Activated T-cell treated with anti-CD3 and anti-CD28 coated beads, Interleukin-2, amount 50 U/mL, for 4 hours (primary cell): ENCODE measurements around the gene SARM1. TPM values are rescaled to one million over a fixed set of nuclear protein-coding genes. Genes with fewer than 3 reads are reported as not detected.
A peak's percentile ranks its signal among the peaks of the same experiment; 100 is the strongest.

Source experiments
- ATAC-seq, 2 donors: fragments of 200-7000 bp; cut with Tn5 transposase; one replicate each; pipeline ENCODE4 v1.10.0; 2021
- DNase-seq: peaks from one replicate; pipeline ENCODE4 v3.0.0-alpha.2; 2020
- H3K27me3 Mint-ChIP-seq: one replicate; pipeline ENCODE4 v1.8.0; 2021; ENCODE audit warnings: low read depth, mixed read lengths
- H3K36me3 Mint-ChIP-seq: one replicate; pipeline ENCODE4 v1.8.0; 2022; ENCODE audit warnings: mixed read lengths; ENCODE audit not compliant: insufficient read depth
- H3K4me1 Mint-ChIP-seq: one replicate; pipeline ENCODE4 v1.8.0; 2021; ENCODE audit warnings: low read depth, mixed read lengths
- H3K4me3 Mint-ChIP-seq: one replicate; pipeline ENCODE4 v1.8.0; 2021; ENCODE audit warnings: mild to moderate bottlenecking, moderate library complexity, mixed read lengths
- H3K9me3 Mint-ChIP-seq: one replicate; pipeline ENCODE4 v1.8.0; 2021; ENCODE audit warnings: mixed read lengths
- total RNA-seq, 3 donors: library from RNA; stranded (reverse); gene quantifications; one replicate each; pipeline ENCODE4 v1.2.1, GENCODE V29; 2021

Gene SARM1
- 10 to 100 TPM; 28.5 to 30.9 (median 29.2) TPM for total RNA-seq

DNA sequence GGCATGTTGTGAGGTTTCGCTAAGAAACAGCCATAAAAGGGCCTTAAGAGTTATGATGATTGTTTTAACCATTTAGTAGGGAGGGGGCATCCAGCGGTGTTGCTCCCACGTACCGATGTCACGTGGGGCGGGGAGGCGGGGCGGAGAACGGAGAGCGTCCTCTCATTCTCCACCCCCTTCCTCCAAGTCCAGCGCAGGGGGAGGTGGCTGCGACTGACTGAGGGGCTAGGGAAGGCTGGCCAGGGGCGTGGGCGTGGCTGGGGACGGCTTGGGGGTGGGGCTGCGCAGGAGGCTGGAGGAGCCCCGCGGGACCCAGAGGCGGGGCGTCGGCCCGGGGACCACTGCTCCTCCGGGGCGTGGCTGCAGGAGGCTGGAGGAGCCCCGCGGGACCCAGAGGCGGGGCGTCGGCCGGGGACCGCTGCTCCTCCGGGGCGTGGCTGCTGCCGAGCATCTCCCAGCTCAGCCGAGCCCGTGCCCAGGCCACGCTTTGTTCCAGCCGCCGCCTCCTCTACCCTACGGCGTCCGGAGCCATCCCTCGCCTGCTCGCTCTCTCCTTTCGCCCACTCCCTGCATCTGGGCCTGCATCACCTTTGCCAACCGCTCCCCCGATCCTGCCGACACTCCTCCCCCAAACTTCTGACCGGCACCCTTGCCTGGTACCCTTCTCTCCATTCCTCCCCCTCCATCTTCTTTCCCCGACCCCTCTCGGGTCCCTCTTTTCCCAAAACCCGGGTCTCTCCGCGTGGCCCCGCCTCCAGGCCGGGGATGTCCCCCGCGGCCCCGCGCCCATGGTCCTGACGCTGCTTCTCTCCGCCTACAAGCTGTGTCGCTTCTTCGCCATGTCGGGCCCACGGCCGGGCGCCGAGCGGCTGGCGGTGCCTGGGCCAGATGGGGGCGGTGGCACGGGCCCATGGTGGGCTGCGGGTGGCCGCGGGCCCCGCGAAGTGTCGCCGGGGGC lies at the start of gene SARM1:
TSS of gene SARM1 (plus strand) at position 450 of the 958 bp plus-strand sequence. CDS start at position 789, 339 bp downstream.
- Mint-ChIP-seq H3K27me3 (no peaks in the 10 kb centered on the region), H3K9me3 (no peaks in the 10 kb centered on the region), H3K36me3 (no peaks in the 10 kb centered on the region), H3K4me3 (peak within 1 kb of the TSS; percentile 90), H3K4me1 (peaks cover 16% of the 10 kb centered on the region)
- peak; percentile 91 to 92 for ATAC-seq
- DNase-seq = peak; percentile 75

DNA sequence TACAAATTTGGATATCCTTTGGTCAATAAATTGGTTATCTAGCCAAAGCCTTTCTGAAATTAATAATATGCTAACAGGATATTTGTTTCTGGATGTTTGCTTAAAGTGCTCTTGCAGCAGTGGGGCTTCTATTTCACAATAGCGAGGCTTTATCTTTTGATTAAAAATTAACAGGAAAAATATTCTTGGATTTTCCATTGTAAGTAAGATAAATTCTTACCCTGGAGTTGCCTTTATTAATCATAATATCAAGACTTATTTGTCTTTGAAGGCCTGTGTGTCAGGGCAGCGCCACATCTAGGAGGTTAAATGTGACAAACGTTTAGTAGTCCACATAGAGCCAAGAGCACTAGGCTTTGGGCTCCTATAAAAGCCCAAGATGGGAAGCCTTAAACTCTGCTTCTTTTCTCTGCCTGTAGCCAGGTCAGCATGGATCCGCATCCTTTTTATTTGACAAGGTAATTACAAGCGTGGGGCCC lies 47.2 kb upstream of the SARM1 start:
- ATAC-seq (no peak), DNase-seq (no peak)
- Mint-ChIP-seq H3K4me1 (peaks cover 23% of the 10 kb centered on the region), H3K36me3 (peaks cover 15% of the 10 kb centered on the region), H3K9me3 (no peaks in the 10 kb centered on the region), H3K4me3 (no peak overlapping the region), H3K27me3 (no peaks in the 10 kb centered on the region)

DNA sequence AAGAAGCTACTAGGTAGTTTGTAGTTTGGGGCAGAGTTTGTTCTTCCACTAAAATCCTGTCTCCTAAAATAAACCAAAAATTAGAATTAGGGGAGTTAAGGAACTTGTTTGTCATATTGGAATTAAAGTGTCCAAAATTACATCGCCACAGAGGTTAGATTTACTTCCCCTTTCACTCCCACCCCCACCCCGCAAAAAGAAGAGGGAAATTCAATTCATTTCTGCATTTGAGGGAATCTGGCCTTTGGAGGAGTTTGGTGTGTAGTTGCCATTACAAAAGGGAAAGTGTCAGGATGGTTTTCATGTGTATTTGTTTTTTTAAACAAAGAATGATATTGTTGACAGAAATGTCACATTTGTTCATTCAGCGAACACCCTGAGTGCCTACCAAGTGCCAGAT lies 46.7 kb upstream of the SARM1 start:
- DNase-seq (no peak), ATAC-seq (no peak)
- H3K27me3 Mint-ChIP-seq = no peaks in the 10 kb centered on the region
- peaks cover 15% of the 10 kb centered on the region for H3K36me3 Mint-ChIP-seq
- H3K9me3 Mint-ChIP-seq = no peaks in the 10 kb centered on the region
- peaks cover 19% of the 10 kb centered on the region for H3K4me1 Mint-ChIP-seq
- H3K4me3 Mint-ChIP-seq = no peak overlapping the region

DNA sequence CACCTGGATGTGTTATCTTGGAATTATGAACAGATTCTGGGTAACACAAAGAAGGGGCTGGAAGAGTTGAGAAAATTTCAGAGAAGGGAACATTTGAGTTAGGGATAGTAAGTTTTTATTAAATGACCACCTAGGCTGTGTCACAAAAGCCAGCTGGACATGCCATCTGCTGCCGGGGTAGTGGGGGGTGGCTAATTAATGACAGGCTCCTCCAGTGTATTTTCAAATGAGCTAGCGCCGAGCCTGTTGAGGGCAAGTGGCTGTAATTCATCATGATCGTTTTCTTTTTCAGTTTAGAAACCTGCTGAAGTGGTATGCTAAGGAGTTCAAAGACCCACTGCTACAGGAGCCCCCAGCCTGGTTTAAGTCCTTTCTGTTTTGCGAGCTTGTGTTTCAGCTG lies 46.3 kb upstream of the SARM1 start:
- no peaks in the 10 kb centered on the region for H3K9me3 Mint-ChIP-seq
- ATAC-seq = no peak
- H3K4me1 Mint-ChIP-seq = peaks cover 15% of the 10 kb centered on the region
- H3K4me3 Mint-ChIP-seq = no peak overlapping the region
- H3K27me3 Mint-ChIP-seq = no peaks in the 10 kb centered on the region
- no peak for DNase-seq
- peaks cover 15% of the 10 kb centered on the region for H3K36me3 Mint-ChIP-seq

DNA sequence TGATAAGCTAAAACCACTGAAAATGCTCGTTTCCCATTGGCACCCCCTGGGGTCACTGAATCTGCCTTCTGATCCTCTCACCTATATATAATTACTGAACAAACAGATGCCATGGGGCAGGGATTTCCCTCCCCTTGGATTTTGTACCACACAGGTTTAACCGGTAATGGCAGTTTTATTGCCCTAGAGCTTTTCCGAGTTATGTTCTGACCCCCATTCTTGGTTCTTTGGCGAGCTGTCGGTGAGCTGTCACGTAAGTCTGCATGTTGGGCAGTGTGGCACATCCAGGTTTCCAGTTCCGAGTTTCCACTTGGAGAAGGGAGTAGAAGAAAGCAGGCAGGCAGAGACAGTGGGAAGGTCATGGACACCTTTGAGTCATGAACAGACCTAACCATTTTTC lies 45.4 kb upstream of the SARM1 start:
- H3K9me3 Mint-ChIP-seq = no peaks in the 10 kb centered on the region
- no peaks in the 10 kb centered on the region for H3K27me3 Mint-ChIP-seq
- H3K36me3 Mint-ChIP-seq = peaks cover 16% of the 10 kb centered on the region

DNA sequence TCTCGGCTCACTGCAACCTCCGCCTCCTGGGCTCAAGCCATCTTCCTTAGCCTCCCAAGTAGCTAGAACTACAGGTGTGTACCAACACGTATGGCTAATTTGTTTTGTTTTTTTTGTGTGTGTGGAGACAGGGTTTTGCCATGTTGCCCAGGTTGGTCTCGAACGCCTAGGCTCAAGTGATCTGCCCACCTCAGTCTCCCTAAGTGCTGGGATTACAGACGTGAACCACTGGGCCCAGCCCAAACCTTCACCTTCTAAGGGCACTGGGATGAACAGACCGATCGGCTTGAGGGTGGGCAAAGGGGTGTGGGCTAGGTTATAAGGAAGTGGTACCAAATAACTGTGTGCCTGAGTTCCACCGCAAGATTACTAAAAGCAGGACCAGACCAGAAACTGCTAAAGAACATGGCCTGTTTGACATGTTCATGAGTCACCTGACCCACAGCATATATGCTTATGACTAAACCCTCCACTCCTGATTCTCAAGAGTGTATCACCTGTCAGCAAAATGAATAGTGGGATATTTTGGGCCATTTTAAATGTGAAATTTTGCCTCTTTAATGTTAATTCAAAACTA lies 44.4 kb upstream of the SARM1 start:
- Mint-ChIP-seq H3K4me1 (peaks cover 14% of the 10 kb centered on the region), H3K27me3 (no peaks in the 10 kb centered on the region), H3K9me3 (no peaks in the 10 kb centered on the region), H3K4me3 (peak overlapping the region; percentile 7), H3K36me3 (peaks cover 22% of the 10 kb centered on the region)
- ATAC-seq (peak; percentile 94 to 98), DNase-seq (no peak)

More for the DNA sequence above, 45.4 kb upstream of the SARM1 start:
- ATAC-seq = no peak
- Mint-ChIP-seq H3K4me1 (peaks cover 12% of the 10 kb centered on the region), H3K4me3 (no peak overlapping the region)
- no peak for DNase-seq

DNA sequence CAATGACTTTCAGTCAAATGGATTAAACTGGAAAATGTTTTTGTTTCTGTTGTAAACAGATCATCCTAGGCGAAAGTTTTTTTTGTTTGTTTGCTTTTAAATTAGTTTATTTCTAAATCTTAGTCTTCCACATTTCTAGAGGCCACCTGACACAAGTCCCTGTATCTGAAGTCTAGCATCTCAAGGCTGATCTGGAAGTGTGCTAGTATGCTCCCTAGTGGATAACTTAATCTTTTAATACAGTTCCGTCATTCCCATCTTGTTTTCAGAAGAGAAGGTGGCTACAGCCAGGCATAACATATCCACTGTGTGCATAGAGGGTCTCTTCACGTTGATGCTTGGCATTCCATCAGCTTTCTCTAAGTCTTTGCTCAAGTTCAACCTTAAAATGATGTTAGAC lies 43.8 kb upstream of the SARM1 start:
- DNase-seq = no peak
- Mint-ChIP-seq H3K4me1 (peaks cover 18% of the 10 kb centered on the region), H3K4me3 (no peak overlapping the region), H3K36me3 (peaks cover 23% of the 10 kb centered on the region), H3K27me3 (no peaks in the 10 kb centered on the region), H3K9me3 (no peaks in the 10 kb centered on the region)
- ATAC-seq = no peak

DNA sequence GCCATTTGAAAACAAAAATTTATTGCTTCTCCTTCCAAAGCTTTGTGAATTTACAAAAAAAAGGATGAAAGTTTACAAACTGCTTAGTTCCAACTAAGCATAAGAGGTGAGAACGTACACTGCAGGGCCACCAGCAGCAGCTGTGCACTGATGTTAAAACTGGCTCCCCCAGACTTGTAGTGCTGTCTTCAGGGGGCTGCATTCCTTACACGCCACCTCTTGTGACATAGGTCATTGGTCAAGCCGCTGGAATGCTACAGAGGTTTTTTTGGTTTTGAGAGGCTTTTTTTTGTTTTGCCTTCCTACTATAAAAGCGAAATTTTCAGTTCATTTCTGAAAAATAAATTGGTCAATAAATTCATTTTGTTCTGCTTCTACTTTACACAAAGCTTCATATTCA lies 43.2 kb upstream of the SARM1 start:
- peaks cover 23% of the 10 kb centered on the region for H3K36me3 Mint-ChIP-seq
- H3K9me3 Mint-ChIP-seq = no peaks in the 10 kb centered on the region
- H3K4me3 Mint-ChIP-seq = no peak overlapping the region

DNA sequence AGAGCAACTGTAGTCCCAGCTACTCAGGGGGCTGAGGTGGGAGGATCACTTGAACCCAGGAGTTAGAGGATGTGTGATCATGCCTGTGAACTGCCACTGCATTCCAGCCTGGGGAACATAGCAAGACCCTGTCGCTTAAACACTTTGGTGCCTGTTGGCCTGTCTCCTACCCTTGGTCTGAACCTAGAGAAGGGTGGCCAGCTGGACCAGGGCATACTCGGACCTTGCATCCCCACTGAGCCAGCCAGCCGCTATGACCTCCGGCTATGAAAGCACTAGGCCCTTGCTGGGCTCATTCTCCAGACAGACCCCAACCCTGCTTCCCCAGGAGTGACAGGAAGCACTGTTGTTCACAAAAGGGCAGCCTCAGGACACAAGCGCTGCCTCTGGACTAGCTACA lies 40.8 kb upstream of the SARM1 start:
- ATAC-seq (no peak), DNase-seq (no peak)
- Mint-ChIP-seq H3K36me3 (peaks cover 23% of the 10 kb centered on the region), H3K27me3 (no peaks in the 10 kb centered on the region), H3K4me1 (peaks cover 31% of the 10 kb centered on the region), H3K9me3 (no peaks in the 10 kb centered on the region), H3K4me3 (no peak overlapping the region)

More for the DNA sequence above, 43.2 kb upstream of the SARM1 start:
- ATAC-seq = no peak
- H3K4me1 Mint-ChIP-seq = peaks cover 18% of the 10 kb centered on the region
- no peaks in the 10 kb centered on the region for H3K27me3 Mint-ChIP-seq
- DNase-seq = no peak

DNA sequence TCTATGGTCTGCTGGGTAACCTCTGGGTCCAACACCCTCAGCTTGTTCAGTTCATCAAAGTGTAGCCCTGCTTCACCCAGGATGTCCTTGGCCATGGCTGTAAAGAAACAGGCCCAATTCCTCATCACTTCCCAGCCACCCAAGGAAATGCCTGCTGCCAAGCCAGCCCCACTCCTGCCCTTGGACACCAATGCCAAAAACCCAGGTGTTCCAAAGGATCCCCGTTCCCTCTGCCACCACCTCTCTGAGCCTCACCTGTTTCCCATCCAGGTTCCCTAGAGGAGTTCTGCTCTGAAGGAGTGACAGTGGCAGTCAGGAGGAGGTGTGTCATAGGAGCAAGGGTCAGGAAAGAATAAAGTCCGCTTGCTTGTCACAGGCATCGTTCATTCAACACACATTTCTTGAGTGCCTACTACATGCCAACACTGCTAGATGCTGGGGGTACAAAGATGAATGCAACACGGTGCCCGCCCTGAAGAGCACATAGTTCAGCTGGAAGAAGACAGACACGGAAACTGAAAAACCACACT lies 39.5 kb upstream of the SARM1 start:
- Mint-ChIP-seq H3K9me3 (no peaks in the 10 kb centered on the region), H3K4me1 (peaks cover 38% of the 10 kb centered on the region), H3K27me3 (no peaks in the 10 kb centered on the region), H3K4me3 (no peak overlapping the region), H3K36me3 (peaks cover 19% of the 10 kb centered on the region)
- DNase-seq (no peak), ATAC-seq (no peak)

DNA sequence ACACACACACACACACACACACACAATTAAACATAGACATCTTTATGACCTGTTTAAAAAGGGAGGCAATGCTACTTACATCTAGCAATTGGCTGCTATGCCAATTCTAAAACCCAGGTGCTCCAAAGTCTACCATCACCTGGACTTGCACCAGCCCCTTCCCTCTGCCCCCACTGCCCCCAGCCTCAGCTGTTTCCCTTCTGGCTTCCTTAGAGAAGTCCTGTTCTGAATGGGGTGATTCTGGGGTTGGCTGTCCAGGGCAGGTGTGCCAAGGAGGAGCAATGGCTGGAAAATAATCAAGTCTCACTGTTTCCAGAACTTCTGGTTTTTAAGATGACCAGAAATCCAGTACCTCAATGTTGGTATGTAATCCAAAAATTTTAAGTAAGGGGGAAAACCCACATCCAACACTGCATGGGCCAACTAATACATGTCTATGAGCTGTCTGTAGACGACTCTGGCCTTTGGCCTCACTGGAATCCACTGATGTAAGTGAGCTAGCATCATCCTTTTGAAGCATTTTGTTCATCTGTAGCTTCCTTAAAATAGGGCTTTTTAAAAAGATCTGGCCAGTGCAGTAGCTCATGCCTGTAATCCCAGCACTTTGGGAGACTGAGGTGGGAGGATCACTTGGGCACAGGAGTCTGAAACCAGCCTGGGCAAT lies 38.3 kb upstream of the SARM1 start:
- ATAC-seq = no peak

DNA sequence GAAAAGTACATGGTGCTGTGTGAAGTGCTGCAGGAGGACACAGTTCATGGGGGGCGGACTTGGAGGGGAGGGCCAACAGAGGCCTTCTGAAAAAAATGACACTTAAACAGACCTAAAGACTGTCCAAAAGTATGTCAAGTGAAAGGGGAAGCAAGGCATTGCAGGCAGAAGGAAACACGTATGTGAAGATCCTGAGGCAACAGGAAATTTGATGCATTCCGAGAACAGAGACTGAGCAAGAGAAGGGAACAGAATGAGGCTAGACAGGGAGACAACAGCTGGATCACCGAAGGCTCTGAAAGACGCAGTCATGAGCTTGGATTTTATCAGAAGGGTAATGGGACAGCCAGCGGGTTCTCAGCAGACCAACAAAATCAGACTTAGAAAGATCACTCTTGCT lies 37.3 kb upstream of the SARM1 start:
- peaks cover 42% of the 10 kb centered on the region for H3K4me1 Mint-ChIP-seq
- no peaks in the 10 kb centered on the region for H3K9me3 Mint-ChIP-seq
- DNase-seq (no peak), ATAC-seq (no peak)
- H3K36me3 Mint-ChIP-seq = peaks cover 9% of the 10 kb centered on the region
- H3K27me3 Mint-ChIP-seq = no peaks in the 10 kb centered on the region
- peak overlapping the region; percentile 96 for H3K4me3 Mint-ChIP-seq

More for the DNA sequence above, 38.3 kb upstream of the SARM1 start:
- Mint-ChIP-seq H3K4me3 (peak overlapping the region; percentile 96), H3K36me3 (peaks cover 15% of the 10 kb centered on the region), H3K27me3 (no peaks in the 10 kb centered on the region), H3K9me3 (no peaks in the 10 kb centered on the region), H3K4me1 (peaks cover 39% of the 10 kb centered on the region)
- DNase-seq = no peak

DNA sequence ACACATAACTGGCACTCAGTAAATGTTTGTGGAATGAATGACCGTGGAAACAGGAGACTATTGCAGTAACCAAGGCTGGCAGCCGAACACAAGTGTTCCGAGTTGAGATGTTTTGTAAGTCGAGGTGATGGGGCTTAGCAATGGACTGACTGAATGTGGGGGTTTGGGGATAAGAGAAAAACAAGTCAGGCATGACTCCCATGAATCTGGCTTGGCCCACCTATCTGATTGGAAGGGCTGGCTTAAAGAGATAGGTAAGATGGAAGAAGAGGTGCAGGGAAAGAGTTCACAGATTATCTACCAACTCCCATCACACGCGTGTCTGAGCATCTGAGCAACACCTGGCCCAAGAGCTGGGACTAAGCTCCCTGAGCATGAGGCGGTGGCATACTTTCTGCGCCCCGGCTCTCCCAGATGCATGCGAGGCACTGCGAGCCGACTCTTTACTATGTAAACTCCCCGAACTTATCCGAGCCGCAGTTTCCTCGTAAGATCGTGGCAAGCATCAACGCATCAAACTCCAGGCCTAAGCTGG lies 36.8 kb upstream of the SARM1 start:
- peaks cover 12% of the 10 kb centered on the region for H3K36me3 Mint-ChIP-seq
- DNase-seq = no peak
- no peaks in the 10 kb centered on the region for H3K27me3 Mint-ChIP-seq
- peak in 1 of 2 donors; percentile 0 for ATAC-seq
- no peaks in the 10 kb centered on the region for H3K9me3 Mint-ChIP-seq
- H3K4me3 Mint-ChIP-seq = peak overlapping the region; percentile 96
- peaks cover 44% of the 10 kb centered on the region for H3K4me1 Mint-ChIP-seq
